GM18951 (cell line): Measurements from ENCODE around the gene SIPA1L3.

Experiments
- POLR2A ChIP-seq: IDR thresholded peaks from 4 replicates; pipeline ENCODE4 v1.6.1; 2011; ENCODE audit warnings: mild to moderate bottlenecking; ENCODE audit not compliant: insufficient read length, insufficient read depth; ENCODE audit errors: extremely low read depth
- in situ Hi-C: fragments of 300-500 bp; cut with MboI; formaldehyde crosslinking; loops from one replicate; pipeline ENCODE4 v1.12.0; 2022; ENCODE audit warnings: low sequenced_read_pairs, mixed read lengths, inconsistent platforms; ENCODE audit not compliant: unreplicated experiment

SIPA1L3 gene

GRCh38 chr19:38191747-38192146 lies 284.7 kb downstream of the SIPA1L3 start:
- no peak for TF ChIP-seq POLR2A
- in situ Hi-C loops = no loop called here

GRCh38 chr19:38193445-38193844 lies 286.4 kb downstream of the SIPA1L3 start:
- TF ChIP-seq POLR2A = no peak
- in situ Hi-C loops = no loop called here

- no peak for TF ChIP-seq POLR2A
- in situ Hi-C loops = no loop called here
Observed at GRCh38 chr19:38194061-38194701, 287.2 kb downstream of the SIPA1L3 start.

- in situ Hi-C loops = no loop called here
- no peak for TF ChIP-seq POLR2A
Observed at GRCh38 chr19:38195237-38195636, 288.2 kb downstream of the SIPA1L3 start.

GRCh38 chr19:38196245-38196837 lies 289.3 kb downstream of the SIPA1L3 start:
- no peak for TF ChIP-seq POLR2A
- in situ Hi-C loops = no loop called here

GRCh38 chr19:38196948-38197656 lies 290.1 kb downstream of the SIPA1L3 start:
- in situ Hi-C loops = no loop called here
- no peak for TF ChIP-seq POLR2A

GRCh38 chr19:38197937-38198704 lies 291.1 kb downstream of the SIPA1L3 start:
- in situ Hi-C loops = no loop called here
- TF ChIP-seq POLR2A = no peak

- TF ChIP-seq POLR2A = no peak
- in situ Hi-C loops = no loop called here
Observed at GRCh38 chr19:38199340-38199739, 292.3 kb downstream of the SIPA1L3 start.

GRCh38 chr19:38201731-38202130 lies 294.7 kb downstream of the SIPA1L3 start:
- in situ Hi-C loops = no loop called here
- TF ChIP-seq POLR2A = no peak

GRCh38 chr19:38202504-38202903 lies 295.5 kb downstream of the SIPA1L3 start:
- in situ Hi-C loops = no loop called here
- TF ChIP-seq POLR2A = no peak

GRCh38 chr19:38203197-38203596 lies 296.2 kb downstream of the SIPA1L3 start:
- in situ Hi-C loops = no loop called here
- TF ChIP-seq POLR2A = no peak

- TF ChIP-seq POLR2A = no peak
- in situ Hi-C loops = no loop called here
Observed at GRCh38 chr19:38204096-38204495, 297.1 kb downstream of the SIPA1L3 start.

GRCh38 chr19:38204728-38205127 lies 297.7 kb downstream of the SIPA1L3 start:
- in situ Hi-C loops = no loop called here
- TF ChIP-seq POLR2A = no peak

GRCh38 chr19:38206006-38206745 lies 299.2 kb downstream of the SIPA1L3 start:
- no peak for TF ChIP-seq POLR2A
- in situ Hi-C loops = no loop called here
